Ishikawa (cell line): ENCODE measurements around the gene RPP30.

Source experiments
- CEBPB ChIP-seq: IDR thresholded peaks from 2 replicates; pipeline ENCODE4 v1.6.1; 2012
- EP300 ChIP-seq: IDR thresholded peaks from 2 replicates; pipeline ENCODE4 v1.6.1; 2012; ENCODE audit warnings: borderline replicate concordance
- FOXM1 ChIP-seq: IDR thresholded peaks from 2 replicates; pipeline ENCODE4 v1.6.1; 2012; ENCODE audit warnings: low read depth, borderline replicate concordance
- MAX ChIP-seq: IDR thresholded peaks from 2 replicates; pipeline ENCODE4 v1.6.1; 2012
- NFIC ChIP-seq: IDR thresholded peaks from 2 replicates; pipeline ENCODE4 v1.6.1; 2012
- RAD21 ChIP-seq: IDR thresholded peaks from 2 replicates; pipeline ENCODE4 v1.6.1; 2012; ENCODE audit warnings: low read depth
- YY1 ChIP-seq: IDR thresholded peaks from 2 replicates; pipeline ENCODE4 v1.6.1; 2012; ENCODE audit warnings: low read depth
- TF ChIP-seq, protein P1 (sequence below): IDR thresholded peaks from 2 replicates; pipeline ENCODE4 v1.6.1; 2012; ENCODE audit warnings: low read depth, mild to moderate bottlenecking
- TF ChIP-seq, protein P2 (sequence below): IDR thresholded peaks from 2 replicates; pipeline ENCODE4 v1.6.1; 2012

DNA sequence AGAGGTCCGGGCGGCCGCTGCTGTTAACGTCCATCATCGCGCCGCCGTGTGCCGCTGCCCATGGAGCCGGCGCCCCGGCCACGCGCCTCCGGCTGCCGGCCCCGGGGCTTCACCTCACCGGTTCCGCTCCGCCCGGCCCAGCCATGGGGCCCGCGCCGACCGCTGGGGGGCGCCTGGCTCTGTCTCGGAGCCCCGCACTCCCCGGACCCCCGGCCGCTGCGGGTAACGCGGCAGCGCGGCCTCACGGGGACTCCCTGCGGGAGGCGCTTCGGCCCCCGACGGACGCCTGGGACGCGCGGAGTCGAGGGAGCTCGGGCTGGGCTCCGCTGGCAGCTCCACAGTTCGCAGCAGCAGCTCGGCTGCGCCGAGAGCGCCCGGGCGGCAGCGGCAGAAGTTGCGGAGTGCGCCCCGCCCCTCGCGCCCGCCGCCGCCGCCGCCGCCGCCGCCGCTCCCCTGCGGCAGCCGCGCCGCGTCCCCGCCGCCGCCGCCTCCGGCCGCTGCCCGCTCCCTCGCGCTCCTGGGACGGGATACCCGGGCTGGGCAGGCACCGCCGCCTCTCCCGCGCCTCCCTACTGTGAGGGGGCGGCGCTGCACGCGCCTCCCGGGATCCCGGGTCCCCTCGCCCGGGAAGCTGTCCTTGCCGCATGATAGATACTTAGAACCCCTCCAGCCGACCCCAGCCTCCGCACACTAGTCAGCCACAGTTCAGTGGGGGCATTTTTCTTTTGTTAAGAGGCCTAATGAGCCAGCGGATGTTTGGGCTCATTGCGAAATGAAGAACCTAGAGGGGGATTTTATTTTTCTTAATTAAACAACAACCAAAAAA lies 13.9 kb upstream of the RPP30 start, which contains the start of gene HTR7:
- TF ChIP-seq RAD21 = no peak
- TF ChIP-seq FOXM1 = no peak
- peak; percentile 25; the same call in 1 of the 2 replicates for TF ChIP-seq EP300
- TF ChIP-seq YY1 = no peak
- TF ChIP-seq, protein P1, sequence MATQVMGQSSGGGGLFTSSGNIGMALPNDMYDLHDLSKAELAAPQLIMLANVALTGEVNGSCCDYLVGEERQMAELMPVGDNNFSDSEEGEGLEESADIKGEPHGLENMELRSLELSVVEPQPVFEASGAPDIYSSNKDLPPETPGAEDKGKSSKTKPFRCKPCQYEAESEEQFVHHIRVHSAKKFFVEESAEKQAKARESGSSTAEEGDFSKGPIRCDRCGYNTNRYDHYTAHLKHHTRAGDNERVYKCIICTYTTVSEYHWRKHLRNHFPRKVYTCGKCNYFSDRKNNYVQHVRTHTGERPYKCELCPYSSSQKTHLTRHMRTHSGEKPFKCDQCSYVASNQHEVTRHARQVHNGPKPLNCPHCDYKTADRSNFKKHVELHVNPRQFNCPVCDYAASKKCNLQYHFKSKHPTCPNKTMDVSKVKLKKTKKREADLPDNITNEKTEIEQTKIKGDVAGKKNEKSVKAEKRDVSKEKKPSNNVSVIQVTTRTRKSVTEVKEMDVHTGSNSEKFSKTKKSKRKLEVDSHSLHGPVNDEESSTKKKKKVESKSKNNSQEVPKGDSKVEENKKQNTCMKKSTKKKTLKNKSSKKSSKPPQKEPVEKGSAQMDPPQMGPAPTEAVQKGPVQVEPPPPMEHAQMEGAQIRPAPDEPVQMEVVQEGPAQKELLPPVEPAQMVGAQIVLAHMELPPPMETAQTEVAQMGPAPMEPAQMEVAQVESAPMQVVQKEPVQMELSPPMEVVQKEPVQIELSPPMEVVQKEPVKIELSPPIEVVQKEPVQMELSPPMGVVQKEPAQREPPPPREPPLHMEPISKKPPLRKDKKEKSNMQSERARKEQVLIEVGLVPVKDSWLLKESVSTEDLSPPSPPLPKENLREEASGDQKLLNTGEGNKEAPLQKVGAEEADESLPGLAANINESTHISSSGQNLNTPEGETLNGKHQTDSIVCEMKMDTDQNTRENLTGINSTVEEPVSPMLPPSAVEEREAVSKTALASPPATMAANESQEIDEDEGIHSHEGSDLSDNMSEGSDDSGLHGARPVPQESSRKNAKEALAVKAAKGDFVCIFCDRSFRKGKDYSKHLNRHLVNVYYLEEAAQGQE = no peak
- TF ChIP-seq, protein P2, sequence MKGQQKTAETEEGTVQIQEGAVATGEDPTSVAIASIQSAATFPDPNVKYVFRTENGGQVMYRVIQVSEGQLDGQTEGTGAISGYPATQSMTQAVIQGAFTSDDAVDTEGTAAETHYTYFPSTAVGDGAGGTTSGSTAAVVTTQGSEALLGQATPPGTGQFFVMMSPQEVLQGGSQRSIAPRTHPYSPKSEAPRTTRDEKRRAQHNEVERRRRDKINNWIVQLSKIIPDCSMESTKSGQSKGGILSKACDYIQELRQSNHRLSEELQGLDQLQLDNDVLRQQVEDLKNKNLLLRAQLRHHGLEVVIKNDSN = no peak
- TF ChIP-seq NFIC = no peak
- TF ChIP-seq CEBPB = 0 out of 2 replicates have a peak, but pooled peaks have one; percentile 56
- no peak; the same call in 1 of the 2 replicates for TF ChIP-seq MAX
